Stomach (tissue), 9 donors: ENCODE data around the gene TRIP13. TPM values are rescaled to one million over a fixed set of nuclear protein-coding genes. Genes with fewer than 3 reads are reported as not detected.
"Not testable (repeated sequence)": the region's sequence is repeated elsewhere in the genome, so short reads cannot be mapped to it uniquely, and the experiment has no call there.

Experiments used
- DNase-seq, 2 donors: peaks; one replicate each; pipeline versions ENCODE4 v3.0.0 to v3.0.0-alpha.2; 2013 to 2019
- H3K27ac ChIP-seq, 5 donors: fragments of 200-600 bp in 4 of 5; sonication (generic) in 4 of 5; one replicate each; pipeline ENCODE4 v1.5.1; 2013 to 2019; ENCODE audit warnings: mild to moderate bottlenecking in 1 of 5, moderate library complexity in 1 of 5
- H3K27me3 ChIP-seq, 3 donors: fragments of 200-600 bp; sonication (generic); one replicate each; pipeline ENCODE4 v1.5.1; 2017 to 2019; ENCODE audit warnings: mixed run types in 1 of 3
- H3K36me3 ChIP-seq, 4 donors: fragments of 200-600 bp; sonication (generic); 1 replicate in 3 of 4; 2 replicates in 1 of 4; pipeline ENCODE4 v1.5.1; 2016 to 2019
- H3K4me1 ChIP-seq, 4 donors: fragments of 200-600 bp; sonication (generic); one replicate each; pipeline ENCODE4 v1.5.1; 2016 to 2019
- H3K4me3 ChIP-seq, 4 donors: fragments of 200-600 bp; sonication (generic) in 3 of 4; one replicate each; pipeline ENCODE4 v1.5.1; 2016 to 2019; ENCODE audit warnings: mild to moderate bottlenecking in 1 of 4
- H3K9me3 ChIP-seq, 4 donors: fragments of 200-600 bp; sonication (generic); one replicate each; pipeline ENCODE4 v1.5.1; 2016 to 2019
- EP300 ChIP-seq: sonication (generic); formaldehyde crosslinking; IDR thresholded peaks from one replicate; pipeline ENCODE4 v1.6.1; 2017; ENCODE audit warnings: antibody characterized with exemption
- POLR2A ChIP-seq, 4 donors: fragments of 450-650 bp; IDR thresholded peaks; one replicate each; pipeline ENCODE4 v1.6.1; 2016; ENCODE audit warnings: antibody characterized with exemption in 4 of 4, control low read depth in 2 of 4, mild to moderate bottlenecking in 1 of 4, moderate library complexity in 1 of 4
- POLR2AphosphoS5 ChIP-seq, 3 donors: sonication (generic); formaldehyde crosslinking; IDR thresholded peaks; one replicate each; pipeline ENCODE4 v1.6.1; 2016; ENCODE audit warnings: antibody characterized with exemption in 3 of 3
- WGBS, 5 donors: extraction: QIAGEN DNeasy Blood & Tissue Kit in 3 of 5; methylation state at CpG; one replicate each; pipeline versions ENCODE4 v1.1.5 to v1.1.7; 2013 to 2018; 5-methylcytosine and 5-hydroxymethylcytosine counted together
- intact Hi-C: fragments of 100-400 bp; cut with DNase I; formaldehyde crosslinking; loops from one replicate; pipeline ENCODE4 v1.15.1; 2023; ENCODE audit warnings: low total_unique reads
- polyA plus RNA-seq, 3 donors: library from polyadenylated mRNA; stranded (reverse); fragments of 200-250 nt; gene quantifications; one replicate each; pipeline ENCODE4 v1.2.3, GENCODE V29; 2013
- total RNA-seq, 5 donors: library from RNA; depleted of rRNA; stranded (reverse); fragments of >200 nt; gene quantifications; one replicate each; pipeline versions ENCODE4 v1.1.0 to v1.2.3, GENCODE V29; 2014 to 2016
- TF ChIP-seq, protein P1 (sequence below), 7 experiments: fragments of 450-650 bp in 4 of 7; fragments of 200-600 bp in 3 of 7; sonication (generic) in 3 of 7; IDR thresholded peaks; one replicate each; pipeline ENCODE4 v1.5.1; 2016 to 2019; ENCODE audit warnings: antibody characterized with exemption in 7 of 7, control low read depth in 2 of 7, mild to moderate bottlenecking in 1 of 7
- donor health status: healthy with polysubstance abuse.
- donor health status: Bipolar disorder and iron deficiency.
- donor health status: healthy.

TRIP13 gene
- total and polyA plus RNA-seq, 8 donors, result 0.58 to 10.4 (median 3.5) TPM; not detected in 1

DNA sequence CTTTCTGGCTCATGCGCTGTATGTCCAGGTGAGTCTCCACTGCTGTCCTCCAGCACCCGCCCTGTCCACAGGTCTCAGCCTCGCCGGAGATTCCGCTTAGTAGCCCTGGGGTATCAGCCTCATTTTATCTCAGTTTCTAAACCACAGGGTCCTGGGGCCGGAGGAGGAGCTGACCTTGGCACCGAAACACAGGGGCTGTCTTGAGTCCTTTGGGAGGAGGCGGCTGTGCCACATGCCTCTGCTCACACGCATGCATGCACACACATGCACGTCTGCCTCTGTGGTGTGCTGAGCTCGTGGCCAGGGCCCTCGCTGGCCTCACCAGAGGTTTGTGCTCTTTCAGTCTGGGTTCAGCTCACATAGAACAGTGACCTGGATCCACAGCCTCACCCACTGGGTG, 23.3 kb downstream of the TRIP13 start:
- Histone ChIP-seq H3K27me3 (no peaks in the 10 kb centered on the region), H3K27ac (no peak overlapping the region), H3K4me1 (peaks cover 0 to 13% (median 3%) of the 10 kb centered on the region in 4 donors), H3K9me3 (no peaks in the 10 kb centered on the region), H3K36me3 (peaks cover 0 to 14% (median 2%) of the 10 kb centered on the region in 4 donors), H3K4me3 (no peak overlapping the region)
- TF ChIP-seq POLR2A (IDR thresholded peaks at IDR 0.05) (no peak), POLR2AphosphoS5 (IDR thresholded peaks at IDR 0.05) (no peak), EP300 (no peak)
- TF ChIP-seq, protein P1, sequence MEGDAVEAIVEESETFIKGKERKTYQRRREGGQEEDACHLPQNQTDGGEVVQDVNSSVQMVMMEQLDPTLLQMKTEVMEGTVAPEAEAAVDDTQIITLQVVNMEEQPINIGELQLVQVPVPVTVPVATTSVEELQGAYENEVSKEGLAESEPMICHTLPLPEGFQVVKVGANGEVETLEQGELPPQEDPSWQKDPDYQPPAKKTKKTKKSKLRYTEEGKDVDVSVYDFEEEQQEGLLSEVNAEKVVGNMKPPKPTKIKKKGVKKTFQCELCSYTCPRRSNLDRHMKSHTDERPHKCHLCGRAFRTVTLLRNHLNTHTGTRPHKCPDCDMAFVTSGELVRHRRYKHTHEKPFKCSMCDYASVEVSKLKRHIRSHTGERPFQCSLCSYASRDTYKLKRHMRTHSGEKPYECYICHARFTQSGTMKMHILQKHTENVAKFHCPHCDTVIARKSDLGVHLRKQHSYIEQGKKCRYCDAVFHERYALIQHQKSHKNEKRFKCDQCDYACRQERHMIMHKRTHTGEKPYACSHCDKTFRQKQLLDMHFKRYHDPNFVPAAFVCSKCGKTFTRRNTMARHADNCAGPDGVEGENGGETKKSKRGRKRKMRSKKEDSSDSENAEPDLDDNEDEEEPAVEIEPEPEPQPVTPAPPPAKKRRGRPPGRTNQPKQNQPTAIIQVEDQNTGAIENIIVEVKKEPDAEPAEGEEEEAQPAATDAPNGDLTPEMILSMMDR (IDR thresholded peaks at IDR 0.05), result no peak
- DNase-seq, result no peak
- intact Hi-C loops, result no loop called here
- WGBS, 5 donors, result 96 to 97% (median 96%) methylated on average over 9 to 12 of the region's 12 CpGs

DNA sequence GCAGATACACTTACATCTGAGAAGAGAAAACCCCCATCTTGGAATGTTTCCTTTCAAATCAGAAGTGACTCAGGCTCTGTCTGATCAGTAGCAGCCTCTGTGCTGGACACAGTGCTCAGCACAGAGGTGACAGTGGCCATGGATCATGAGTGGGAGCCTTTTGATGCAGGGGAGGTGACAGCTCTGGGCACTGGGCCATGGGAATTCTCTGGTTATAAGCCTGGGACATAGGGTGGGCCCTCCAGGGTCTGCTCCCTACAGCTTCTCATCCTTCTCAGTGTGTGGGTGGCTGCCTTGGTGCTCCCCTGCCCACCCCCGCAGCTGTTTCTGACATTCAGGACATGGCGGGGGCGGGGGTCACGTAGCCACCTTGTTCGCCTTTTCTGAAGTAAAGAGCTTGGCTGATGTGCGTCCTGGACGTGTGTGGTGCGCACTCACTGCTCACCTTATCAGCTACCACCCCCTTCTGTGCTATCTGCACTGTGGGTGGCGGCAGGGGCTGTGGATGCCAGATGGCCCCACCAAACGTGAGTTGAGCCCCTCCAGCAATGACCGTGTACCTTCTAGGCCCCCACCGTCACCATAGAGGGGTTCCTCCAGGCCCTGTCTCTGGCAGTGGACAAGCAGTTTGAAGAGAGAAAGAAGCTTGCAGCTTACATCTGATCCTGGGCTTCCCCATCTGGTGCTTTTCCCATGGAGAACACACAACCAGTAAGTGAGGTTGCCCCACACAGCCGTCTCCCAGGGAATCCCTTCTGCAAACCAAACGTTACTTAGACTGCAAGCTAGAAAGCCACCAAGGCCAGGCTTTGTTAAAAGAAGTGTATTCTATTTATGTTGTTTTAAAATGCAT, 24.0 kb downstream of the TRIP13 start:
- TF ChIP-seq POLR2A (IDR thresholded peaks at IDR 0.05), result no peak
- TF ChIP-seq POLR2AphosphoS5 (IDR thresholded peaks at IDR 0.05), result no peak
- TF ChIP-seq, protein P1 (IDR thresholded peaks at IDR 0.05), result no peak
- Histone ChIP-seq H3K27me3 (no peaks in the 10 kb centered on the region), H3K4me3 (no peak overlapping the region), H3K27ac (no peak overlapping the region), H3K4me1 (peaks cover 0 to 10% (median 3%) of the 10 kb centered on the region in 4 donors), H3K9me3 (no peaks in the 10 kb centered on the region), H3K36me3 (peaks cover 0 to 14% (median 2%) of the 10 kb centered on the region in 4 donors)
- 83 to 92% (median 88%) methylated on average over 2 to 14 of the region's 14 CpGs for WGBS, 5 donors
- peak in 1 of 2 donors; percentile 40 for DNase-seq
- intact Hi-C loops, result no loop called here

DNA sequence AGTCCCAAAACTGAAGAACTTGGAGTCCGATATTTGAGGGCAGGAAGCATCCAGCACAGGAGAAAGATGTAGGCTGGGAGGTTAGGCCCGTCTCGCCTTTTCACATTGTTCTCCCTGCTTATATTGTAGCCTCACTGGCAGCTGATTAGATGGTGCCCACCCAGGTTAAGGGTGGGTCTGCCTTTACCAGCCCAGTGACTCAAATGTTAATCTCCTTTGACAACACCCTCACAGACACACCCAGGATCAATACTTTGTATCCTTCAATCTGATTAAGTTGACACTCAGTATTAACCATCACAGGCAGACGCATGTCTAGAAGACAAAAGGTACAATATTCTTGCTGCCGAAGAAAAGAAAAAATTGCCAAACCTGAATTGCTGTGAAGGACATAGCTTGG, 26.0 kb downstream of the TRIP13 start:
- H3K27ac ChIP-seq, H3K4me3 ChIP-seq, H3K4me1 ChIP-seq, H3K27me3 ChIP-seq, intact Hi-C loops, DNase-seq, H3K9me3 ChIP-seq: not testable (repeated sequence)
- H3K36me3 ChIP-seq, result peaks cover 0 to 14% (median 2%) of the 10 kb centered on the region in 4 donors
- 92 to 99% (median 96%) methylated on average over 5 of the region's 5 CpGs for WGBS, 5 donors

DNA sequence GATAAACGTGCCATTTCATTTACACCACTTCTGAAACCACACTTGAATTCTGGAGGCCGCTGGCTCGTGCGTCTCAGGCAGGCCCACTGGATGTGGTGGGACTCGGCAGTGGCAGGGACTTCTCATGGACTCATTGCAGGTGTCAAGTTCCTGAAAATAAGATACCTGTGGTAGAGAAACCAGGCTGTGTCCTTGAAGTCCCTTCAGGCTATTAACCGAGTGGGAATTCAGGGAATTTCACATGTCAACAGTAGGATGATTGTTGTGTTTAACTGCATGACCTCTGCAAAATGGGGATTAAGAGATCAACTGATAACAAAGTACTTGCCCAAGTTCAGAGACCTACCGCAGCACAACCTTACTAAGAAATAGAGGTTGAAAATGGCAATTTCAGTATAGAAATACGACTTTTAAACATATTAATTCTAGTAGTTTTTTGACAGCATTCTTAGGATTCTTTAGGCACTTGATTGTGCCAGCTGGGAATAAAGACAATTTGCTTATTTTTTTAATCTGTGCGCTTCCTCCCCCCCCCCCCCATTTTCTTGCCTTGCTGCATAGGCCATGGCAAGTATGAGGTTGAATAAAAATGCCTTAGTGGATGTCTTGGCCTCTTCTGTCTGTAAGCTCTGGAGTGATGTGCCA, 26.8 kb downstream of the TRIP13 start:
- peaks cover 0 to 11% (median 0%) of the 10 kb centered on the region in 3 donors for H3K27me3 ChIP-seq
- H3K4me3 ChIP-seq, result no peak overlapping the region
- 80 to 87% (median 85%) methylated on average over 9 of the region's 9 CpGs for WGBS, 5 donors
- peaks cover 0 to 5% (median 5%) of the 10 kb centered on the region in 4 donors for H3K4me1 ChIP-seq
- no peak for DNase-seq
- H3K36me3 ChIP-seq, result peaks cover 0 to 14% (median 2%) of the 10 kb centered on the region in 4 donors
- H3K27ac ChIP-seq, result no peak overlapping the region
- intact Hi-C loops, result no loop called here
- H3K9me3 ChIP-seq, result no peaks in the 10 kb centered on the region
- TF ChIP-seq, protein P1 (IDR thresholded peaks at IDR 0.05), result no peak
- no peak for TF ChIP-seq EP300
- TF ChIP-seq POLR2A (IDR thresholded peaks at IDR 0.05), result no peak
- no peak for TF ChIP-seq POLR2AphosphoS5 (IDR thresholded peaks at IDR 0.05)
